Mesendoderm (in vitro differentiated cells): ENCODE measurements around the gene MEFV.

Experiments used
- DNase-seq: peaks from one replicate; pipeline ENCODE4 v3.0.0; 2013
- H2AK5ac ChIP-seq: 2 replicates; pipeline ENCODE4 v1.6.1; 2013; ENCODE audit warnings: low read length, inconsistent platforms
- H2BK120ac ChIP-seq: 2 replicates; pipeline ENCODE4 v1.6.1; 2013; ENCODE audit warnings: low read depth, mild to moderate bottlenecking, low read length, moderate library complexity, mixed read lengths
- H2BK15ac ChIP-seq: replicated peaks from 2 replicates; pipeline ENCODE4 v1.6.1; 2013; ENCODE audit warnings: low read depth, mild to moderate bottlenecking, moderate library complexity
- H2BK5ac ChIP-seq: 2 replicates; pipeline ENCODE4 v1.6.1; 2013; ENCODE audit warnings: low read length, inconsistent platforms
- H3K18ac ChIP-seq: 2 replicates; pipeline ENCODE4 v1.6.1; 2013; ENCODE audit warnings: mild to moderate bottlenecking, low read length, mixed read lengths
- H3K23ac ChIP-seq: one replicate; pipeline ENCODE4 v1.6.1; 2013; ENCODE audit warnings: low read length
- H3K27ac ChIP-seq: 2 replicates; pipeline ENCODE4 v1.5.1; 2013; ENCODE audit warnings: low read depth, mild to moderate bottlenecking, inconsistent platforms, low read length, moderate library complexity
- H3K27me3 ChIP-seq: 2 replicates; pipeline ENCODE4 v1.6.1; 2013; ENCODE audit warnings: low read length, control low read depth, mild to moderate bottlenecking, inconsistent platforms; ENCODE audit not compliant: insufficient read depth, poor library complexity
- H3K36me3 ChIP-seq: 2 replicates; pipeline ENCODE4 v1.6.1; 2013; ENCODE audit warnings: low read length, inconsistent platforms; ENCODE audit not compliant: control insufficient read depth, insufficient read depth
- H3K4ac ChIP-seq: one replicate; pipeline ENCODE4 v1.6.1; 2013; ENCODE audit warnings: low read depth, mild to moderate bottlenecking, low read length, moderate library complexity
- H3K4me1 ChIP-seq: 2 replicates; pipeline ENCODE4 v1.6.1; 2013; ENCODE audit warnings: low read depth, low read length, inconsistent platforms; ENCODE audit not compliant: control insufficient read depth
- H3K4me2 ChIP-seq: 2 replicates; pipeline ENCODE4 v1.6.1; 2013; ENCODE audit warnings: low read length
- H3K4me3 ChIP-seq: 2 replicates; pipeline ENCODE4 v1.5.1; 2013; ENCODE audit warnings: mild to moderate bottlenecking, low read length
- H3K56ac ChIP-seq: one replicate; pipeline ENCODE4 v1.6.1; 2013; ENCODE audit warnings: low read length
- H3K79me1 ChIP-seq: 2 replicates; pipeline ENCODE4 v1.6.1; 2013; ENCODE audit warnings: low read length, inconsistent platforms
- H3K79me2 ChIP-seq: 2 replicates; pipeline ENCODE4 v1.6.1; 2013; ENCODE audit warnings: mild to moderate bottlenecking, low read length; ENCODE audit not compliant: control insufficient read depth, insufficient read depth
- H3K9ac ChIP-seq: 2 replicates; pipeline ENCODE4 v1.6.1; 2013; ENCODE audit warnings: low read length, inconsistent platforms
- H4K5ac ChIP-seq: one replicate; pipeline ENCODE4 v1.6.1; 2013; ENCODE audit warnings: low read length
- H4K8ac ChIP-seq: one replicate; pipeline ENCODE4 v1.6.1; 2013; ENCODE audit warnings: low read depth, mild to moderate bottlenecking, control low read depth, low read length, moderate library complexity
- WGBS: extraction: QIAGEN DNeasy Blood & Tissue Kit; methylation state at CpG from one replicate; pipeline ENCODE4 v1.1.7; 2013; ENCODE audit warnings: low lambda C conversion rate, missing lambda C conversion rate; ENCODE audit not compliant: insufficient coverage; ENCODE audit errors: extremely low coverage; 5-methylcytosine and 5-hydroxymethylcytosine counted together

Gene MEFV

GRCh38 chr16:3193221-3194212, 62.9 kb downstream of the MEFV start:
- no peak overlapping the region for H3K27ac ChIP-seq
- no peak overlapping the region for H2AK5ac ChIP-seq
- H3K56ac ChIP-seq, result no peak overlapping the region
- H3K79me1 ChIP-seq, result no peaks in the 10 kb centered on the region
- no peak overlapping the region for H3K4me3 ChIP-seq
- no peak overlapping the region for H4K8ac ChIP-seq
- H3K4me1 ChIP-seq, result no peaks in the 10 kb centered on the region
- no peak overlapping the region for H2BK120ac ChIP-seq
- whole genome bisulfite sequencing, result no CpG with 5 or more reads among the region's 49 CpGs
- H4K5ac ChIP-seq, result no peak overlapping the region
- DNase-seq, result peak; percentile 40
- H2BK15ac ChIP-seq, result no peak overlapping the region
- no peak overlapping the region for H3K4ac ChIP-seq
- H2BK5ac ChIP-seq, result no peak overlapping the region
- no peak overlapping the region for H3K4me2 ChIP-seq
- H3K27me3 ChIP-seq, result no peaks in the 10 kb centered on the region
- no peaks in the 10 kb centered on the region for H3K36me3 ChIP-seq
- no peak overlapping the region for H3K23ac ChIP-seq
- H3K9ac ChIP-seq, result no peak overlapping the region
- no peaks in the 10 kb centered on the region for H3K79me2 ChIP-seq
- no peak overlapping the region for H3K18ac ChIP-seq

GRCh38 chr16:3192476-3193019, 63.9 kb downstream of the MEFV start:
- Histone ChIP-seq H3K23ac (no peak overlapping the region), H3K18ac (no peak overlapping the region), H3K4me2 (no peak overlapping the region), H3K4me1 (no peaks in the 10 kb centered on the region), H3K27ac (no peak overlapping the region), H4K8ac (no peak overlapping the region), H2BK5ac (no peak overlapping the region), H3K79me2 (no peaks in the 10 kb centered on the region), H3K79me1 (no peaks in the 10 kb centered on the region), H3K27me3 (no peaks in the 10 kb centered on the region), H3K9ac (no peak overlapping the region), H3K36me3 (no peaks in the 10 kb centered on the region), H2BK120ac (no peak overlapping the region), H3K4me3 (no peak overlapping the region), H4K5ac (no peak overlapping the region), H3K4ac (no peak overlapping the region), H3K56ac (no peak overlapping the region), H2AK5ac (no peak overlapping the region), H2BK15ac (no peak overlapping the region)
- no CpG with 5 or more reads among the region's 36 CpGs for WGBS
- peak; percentile 21 for DNase-seq
